K562 (cell line): ENCODE results near the gene RPL19. TPM values are rescaled to one million over a fixed set of nuclear protein-coding genes. Genes with fewer than 3 reads are reported as not detected.
A peak's percentile ranks its signal among the peaks of the same experiment; 100 is the strongest.

Source experiments
- ATAC-seq: fragments of 200-7000 bp; cut with Tn5 transposase; 3 replicates; pipeline ENCODE4 v1.9.1; 2020; ENCODE audit warnings: moderate library complexity
- BruUV-seq: library from RNA; stranded (reverse); fragments of 400-500 nt; replicated peaks from 2 replicates; lab custom pipeline; 2021; lab: Mats Ljungman, UMichigan
- CTCF ChIA-PET: fragments of 300-600 bp; formaldehyde crosslinking; extraction: SDS; loops from one replicate; lab custom pipeline; 2021; ENCODE audit warnings: low intra/inter-chr PET ratio; lab: Yijun Ruan, JAX
- POLR2A ChIA-PET: fragments of 300-600, 350-650 bp; sonication (Branson Sonifier 250); formaldehyde crosslinking; extraction: SDS; loops from one replicate; lab custom pipeline; 2021; ENCODE audit warnings: antibody characterized with exemption, inconsistent platforms; lab: Yijun Ruan, JAX
- DNase-seq, 4 experiments: peaks; one replicate each; pipeline versions ENCODE4 v3.0.0 to v3.0.0-alpha.2; 2011 to 2018; ENCODE audit warnings: low spot score in 3 of 4, mixed read lengths in 3 of 4; ENCODE audit errors: extremely low read depth in 1 of 4
- FAIRE-seq: peaks from 2 replicates; lab custom pipeline; 2011; peaks lifted over from hg19 to GRCh38; lab: Jason Lieb, UNC
- H2AFZ ChIP-seq: 2 replicates; pipeline ENCODE4 v1.6.0; 2011; ENCODE audit warnings: low read depth, low read length, control low read depth, inconsistent platforms
- H3K27ac ChIP-seq: fragments of 200-600 bp; 3 replicates; pipeline ENCODE4 v1.8.0; 2011; ENCODE audit warnings: low read depth, mild to moderate bottlenecking, control low read depth, inconsistent platforms, low read length, moderate library complexity, mixed read lengths; ENCODE audit errors: extremely low read depth
- H3K27me3 ChIP-seq, 2 experiments: fragments of 300-600 bp in 1 of 2; 2 replicates in 1 of 2; 3 replicates in 1 of 2; pipeline versions ENCODE4 v1.6.0 to v1.8.0; 2011; ENCODE audit warnings: inconsistent platforms in 2 of 2, low read length in 2 of 2, mild to moderate bottlenecking in 1 of 2, mixed read lengths in 1 of 2, moderate library complexity in 1 of 2; ENCODE audit not compliant: control insufficient read depth in 2 of 2, insufficient read depth in 2 of 2
- H3K36me3 ChIP-seq: fragments of 300-600 bp; 3 replicates; pipeline ENCODE4 v1.8.0; 2011; ENCODE audit warnings: mild to moderate bottlenecking, low read length, inconsistent platforms; ENCODE audit not compliant: control insufficient read depth, insufficient read depth
- H3K4me1 ChIP-seq, 2 experiments: fragments of 200-600 bp in 1 of 2; replicated peaks in 1 of 2; 2 replicates in 1 of 2; 3 replicates in 1 of 2; pipeline versions ENCODE4 v1.5.1 to v1.8.0; 2011; ENCODE audit warnings: inconsistent platforms in 2 of 2, low read length in 2 of 2, mild to moderate bottlenecking in 1 of 2, mixed read lengths in 1 of 2, moderate library complexity in 1 of 2; ENCODE audit not compliant: control insufficient read depth in 2 of 2, insufficient read depth in 2 of 2
- H3K4me2 ChIP-seq: 2 replicates; pipeline ENCODE4 v1.6.1; 2011; ENCODE audit warnings: low read length, control low read depth, inconsistent platforms, mixed read lengths; ENCODE audit not compliant: insufficient read depth
- H3K4me3 ChIP-seq: fragments of 200-600 bp; sonication (generic), shearing (Covaris generic); 2 replicates; pipeline ENCODE4 v1.5.1; 2016; ENCODE audit warnings: control low read depth, inconsistent platforms
- H3K79me2 ChIP-seq: fragments of 200-600 bp; 3 replicates; pipeline ENCODE4 v1.8.0; 2011; ENCODE audit warnings: low read length, inconsistent platforms; ENCODE audit not compliant: control insufficient read depth, insufficient read depth
- H3K9ac ChIP-seq, 2 experiments: 2 replicates each; pipeline versions ENCODE4 v1.6.0 to v1.6.1; 2011; ENCODE audit warnings: low read depth in 2 of 2, low read length in 2 of 2, control low read depth in 1 of 2, inconsistent platforms in 1 of 2, mild to moderate bottlenecking in 1 of 2, mixed read lengths in 1 of 2; ENCODE audit not compliant: insufficient read depth in 1 of 2
- H3K9me1 ChIP-seq: one replicate; pipeline ENCODE4 v1.6.0; 2011; ENCODE audit warnings: inconsistent platforms, mild to moderate bottlenecking, low read length, moderate library complexity; ENCODE audit not compliant: control insufficient read depth, insufficient read depth
- H3K9me3 ChIP-seq: replicated peaks from 2 replicates; pipeline ENCODE4 v1.5.1; 2011; ENCODE audit warnings: low read depth, low read length, inconsistent platforms; ENCODE audit not compliant: control insufficient read depth, insufficient read depth
- H4K20me1 ChIP-seq: replicated peaks from 2 replicates; pipeline ENCODE4 v1.6.1; 2011; ENCODE audit warnings: low read length, inconsistent platforms, mixed read lengths; ENCODE audit not compliant: control insufficient read depth, insufficient read depth
- CC2D1A ChIP-seq: fragments of 450-650 bp; IDR thresholded peaks from 2 replicates; pipeline ENCODE4 v1.6.1; 2017; ENCODE audit warnings: mild to moderate bottlenecking
- CEBPB ChIP-seq: fragments of 450-650 bp; IDR thresholded peaks from 2 replicates; pipeline ENCODE4 v1.6.1; 2016; ENCODE audit warnings: missing genetic modification characterization, missing compliant biosample characterization
- MTA2 ChIP-seq: fragments of 450-650 bp; IDR thresholded peaks from 2 replicates; pipeline ENCODE4 v1.6.1; 2016; ENCODE audit warnings: low read depth
- PHTF2 ChIP-seq: fragments of 250-450 bp; sonication (Bioruptor Pico); IDR thresholded peaks from 2 replicates; pipeline ENCODE4 v1.5.0; 2021; ENCODE audit warnings: mild to moderate bottlenecking
- SP2 ChIP-seq: IDR thresholded peaks from 2 replicates; pipeline ENCODE4 v1.6.1; 2011; ENCODE audit warnings: mild to moderate bottlenecking, low read depth, low read length, moderate library complexity; ENCODE audit not compliant: poor library complexity, severe bottlenecking; ENCODE audit errors: extremely low read depth
- WGBS: fragments of 100-300 bp; shearing (Covaris generic); methylation state at CpG from one replicate; pipeline ENCODE4 v1.1.6; 2016; ENCODE audit warnings: low coverage, mixed read lengths; ENCODE audit not compliant: insufficient coverage; ENCODE audit errors: missing lambda C conversion rate; 5-methylcytosine and 5-hydroxymethylcytosine counted together
- in situ Hi-C: fragments of 300-500 bp; cut with MboI; formaldehyde crosslinking; loops from 4 replicates; pipeline ENCODE4 v1.15.0; 2018; ENCODE audit warnings: inconsistent platforms, mixed read lengths
- intact Hi-C: fragments of 100-400 bp; cut with micrococcal nuclease; formaldehyde crosslinking; loops from 2 replicates; pipeline ENCODE4 v1.14.2; 2022
- polyA plus RNA-seq, 8 experiments: library from polyadenylated mRNA; depleted of rRNA in 4 of 8; stranded (reverse) in 5 of 8; unstranded in 3 of 8; fragments of >200 nt; fragmentation: Nextera tagmentation in 2 of 8; fragmentation: Illumina TruSeq in 1 of 8; extraction: Ambion mirVana in 2 of 8; extraction: Trizol in 1 of 8; gene quantifications; 2 replicates each; pipeline versions ENCODE4 v1.2.1 to v1.2.3, GENCODE V29; 2011 to 2014; ENCODE audit warnings: inconsistent platforms in 1 of 8, missing spikeins in 1 of 8
- total RNA-seq, 7 experiments: library from RNA; depleted of rRNA in 6 of 7; stranded (reverse); fragments of >200 nt in 6 of 7; fragmentation: Illumina TruSeq in 2 of 7; extraction: Trizol in 2 of 7; gene quantifications; 2 replicates each; pipeline versions ENCODE4 v1.2.1 to v1.2.3, GENCODE V29; 2011 to 2021; ENCODE audit warnings: low replicate concordance in 1 of 7

The RPL19 gene
- total and polyA plus RNA-seq, 9 of the 15 experiments (the other 6 are each of a cell fraction or from before 2014, with no cell fraction given), result 2,263 to 4,614 (median 3,727) TPM

- TF ChIP-seq MTA2, result no peak
Observed at GRCh38 chr17:39155654-39156053, 44.4 kb upstream of the RPL19 start (continued).

- no peak for FAIRE-seq
- intact Hi-C loops (loop anchor here (10.0 kb wide), 2 partner anchors 88 to 402 kb away; partner anchors contain the start of gene PSMB3), in situ Hi-C loops (no loop called here)
- WGBS, result 52% methylated on average over 7 of the region's 7 CpGs
- no peaks in the 10 kb centered on the region for H3K79me2 ChIP-seq
- H3K9me3 ChIP-seq, result no peaks in the 10 kb centered on the region
- no peak overlapping the region for H3K27ac ChIP-seq
- POLR2A ChIA-PET, result no interaction called here
- no peaks in the 10 kb centered on the region for H3K36me3 ChIP-seq
- H4K20me1 ChIP-seq, result peaks cover 4% of the 10 kb centered on the region; the same call in 1 of the 2 replicates
- no peak overlapping the region for H2AFZ ChIP-seq
- no peak for ATAC-seq
- peaks cover 8 to 23% of the 10 kb centered on the region in 2 experiments; a peak in 2 of 5 replicates for H3K4me1 ChIP-seq
- no peaks in the 10 kb centered on the region for H3K9me1 ChIP-seq
- no TSS peak for BruUV-seq
- H3K27me3 ChIP-seq, result peaks cover 0 to 12% of the 10 kb centered on the region in 2 experiments; a peak in 2 of 5 replicates
- TF ChIP-seq SP2 (no peak), PHTF2 (no peak)
- H3K9ac ChIP-seq, result no peak overlapping the region
- CTCF ChIA-PET, result interaction anchor here (0.6 kb wide), 1 partner anchor 99 kb away, joined by 3 read pairs; no protein-coding TSS in a partner anchor
- H3K4me2 ChIP-seq, result no peak overlapping the region
- DNase-seq, result no peak
- H3K4me3 ChIP-seq, result no peak overlapping the region
Observed at GRCh38 chr17:39156491-39156890, 43.6 kb upstream of the RPL19 start.

GRCh38 chr17:39158623-39159022 lies 41.5 kb upstream of the RPL19 start:
- Histone ChIP-seq H3K9me1 (no peaks in the 10 kb centered on the region), H4K20me1 (peaks cover 4% of the 10 kb centered on the region; the same call in 1 of the 2 replicates), H3K27me3 (peaks cover 0 to 12% of the 10 kb centered on the region in 2 experiments; a peak in 2 of 5 replicates), H3K27ac (no peak overlapping the region), H2AFZ (no peak overlapping the region), H3K9ac (no peak overlapping the region), H3K4me3 (no peak overlapping the region), H3K9me3 (no peaks in the 10 kb centered on the region), H3K36me3 (no peaks in the 10 kb centered on the region), H3K4me2 (no peak overlapping the region), H3K79me2 (no peaks in the 10 kb centered on the region), H3K4me1 (peaks cover 3 to 11% of the 10 kb centered on the region in 2 experiments; a peak in 2 of 5 replicates)
- 0 out of 2 replicates have a peak, but pooled peaks have one; percentile 32 for TF ChIP-seq CEBPB (tag)
- TF ChIP-seq CC2D1A, result no peak
- POLR2A ChIA-PET, result interaction anchor here (0.7 kb wide), 1 partner anchor 48 kb away, joined by 3 read pairs; no protein-coding TSS in a partner anchor
- intact Hi-C loops (loop anchor here (10.0 kb wide), 2 partner anchors 86 to 404 kb away; partner anchors contain the start of gene PSMB3), in situ Hi-C loops (no loop called here)
- no TSS peak for BruUV-seq
- CTCF ChIA-PET, result no interaction called here
- ATAC-seq (no peak), FAIRE-seq (no peak), DNase-seq (no peak)
- 29% methylated on average over 2 of the region's 2 CpGs for WGBS
